Smooth muscle cell of bladder (primary cell): ENCODE measurements around the gene BSCL2. TPM values are rescaled to one million over a fixed set of nuclear protein-coding genes. Genes with fewer than 3 reads are reported as not detected.

Experiments used
- total RNA-seq: library from RNA; depleted of rRNA; stranded (reverse); fragments of >200 nt; gene quantifications from 2 replicates; pipeline ENCODE4 v1.2.3, GENCODE V29; 2014

Gene BSCL2
- total RNA-seq, result 58.3 and 73.6 TPM in 2 replicates

DNA sequence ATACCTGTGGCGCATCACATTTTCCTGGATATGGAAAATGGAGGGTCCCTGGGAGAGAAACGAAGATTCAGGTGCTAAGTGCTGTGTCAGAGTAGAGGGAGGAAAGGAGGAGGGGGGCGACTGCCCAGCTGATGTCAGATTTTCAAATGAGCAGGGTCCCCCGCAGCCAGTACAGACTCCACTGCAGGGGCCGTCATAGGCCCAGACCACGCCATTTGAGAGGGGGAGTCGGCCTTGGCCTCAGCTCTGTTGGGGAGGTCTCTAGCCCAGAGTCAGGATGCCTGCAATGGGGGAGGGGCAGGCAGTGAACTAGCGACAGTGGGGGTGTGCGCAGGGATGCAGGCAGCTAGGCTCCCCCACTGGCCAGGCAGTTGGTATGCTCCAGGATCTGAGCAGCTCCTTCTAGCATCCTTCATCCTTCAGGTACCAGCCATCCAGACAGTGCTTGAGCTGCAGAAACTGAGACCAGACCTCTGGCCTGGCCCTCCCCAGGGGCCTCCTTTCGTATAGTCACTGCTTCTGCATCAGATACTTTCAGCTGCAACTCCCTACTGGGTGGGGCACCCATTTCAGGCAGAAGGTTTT lies at the start of gene BSCL2, which contains the start of gene GNG3:
BSCL2 (minus strand) TSS at position 148 of the 585 bp plus-strand sequence. CDS start 229 bp downstream, outside the sequence.
GNG3 (plus strand) TSS at position 400 of the 585 bp plus-strand sequence. CDS start 620 bp downstream, outside the sequence.

DNA sequence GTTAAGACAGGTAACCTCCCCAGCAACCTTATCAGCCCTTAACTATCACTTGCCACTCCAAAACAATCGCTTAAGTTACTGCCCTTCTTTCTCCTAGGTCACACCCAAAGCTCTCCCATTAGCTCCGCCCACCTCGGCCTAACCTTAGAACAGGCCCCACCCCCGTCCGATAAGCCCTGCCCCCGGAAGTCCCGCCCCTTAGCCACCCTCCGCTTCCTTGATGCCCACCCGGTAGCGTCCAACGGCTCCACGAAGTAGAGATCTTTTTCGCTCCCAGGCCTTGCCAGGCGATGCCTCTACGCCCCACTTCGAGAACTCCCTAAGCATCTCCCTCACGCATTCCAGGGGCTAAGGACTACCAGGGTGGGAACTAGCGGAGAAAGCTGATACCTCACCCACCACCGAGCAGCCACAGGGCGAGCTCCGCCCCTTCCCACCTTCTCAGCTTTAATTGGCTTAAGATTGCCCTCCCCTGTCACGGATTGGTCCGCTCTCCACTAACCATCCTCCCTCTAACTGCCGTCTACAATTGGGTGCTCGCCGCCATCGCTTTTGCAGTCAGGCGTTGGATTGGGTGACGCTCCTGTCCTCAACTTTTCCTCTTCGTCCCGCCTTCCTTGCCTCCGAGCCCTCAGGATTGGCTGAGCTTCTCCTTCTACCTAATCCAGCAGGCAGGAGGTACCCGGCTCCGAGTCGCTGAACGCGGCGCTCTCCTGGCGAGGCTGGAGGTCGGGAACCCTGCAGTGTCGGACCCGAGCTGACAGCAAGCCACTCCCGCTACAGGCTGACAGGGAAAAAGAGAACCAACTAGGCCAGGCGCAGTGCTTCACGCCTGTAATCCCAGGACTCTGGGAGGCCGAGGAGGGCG lies 46.7 kb upstream of the BSCL2 start, which contains the start of gene ZBTB3:
ZBTB3 (minus strand) TSS at position 425 of the 868 bp plus-strand sequence. CDS start 496 bp downstream, outside the sequence.

DNA sequence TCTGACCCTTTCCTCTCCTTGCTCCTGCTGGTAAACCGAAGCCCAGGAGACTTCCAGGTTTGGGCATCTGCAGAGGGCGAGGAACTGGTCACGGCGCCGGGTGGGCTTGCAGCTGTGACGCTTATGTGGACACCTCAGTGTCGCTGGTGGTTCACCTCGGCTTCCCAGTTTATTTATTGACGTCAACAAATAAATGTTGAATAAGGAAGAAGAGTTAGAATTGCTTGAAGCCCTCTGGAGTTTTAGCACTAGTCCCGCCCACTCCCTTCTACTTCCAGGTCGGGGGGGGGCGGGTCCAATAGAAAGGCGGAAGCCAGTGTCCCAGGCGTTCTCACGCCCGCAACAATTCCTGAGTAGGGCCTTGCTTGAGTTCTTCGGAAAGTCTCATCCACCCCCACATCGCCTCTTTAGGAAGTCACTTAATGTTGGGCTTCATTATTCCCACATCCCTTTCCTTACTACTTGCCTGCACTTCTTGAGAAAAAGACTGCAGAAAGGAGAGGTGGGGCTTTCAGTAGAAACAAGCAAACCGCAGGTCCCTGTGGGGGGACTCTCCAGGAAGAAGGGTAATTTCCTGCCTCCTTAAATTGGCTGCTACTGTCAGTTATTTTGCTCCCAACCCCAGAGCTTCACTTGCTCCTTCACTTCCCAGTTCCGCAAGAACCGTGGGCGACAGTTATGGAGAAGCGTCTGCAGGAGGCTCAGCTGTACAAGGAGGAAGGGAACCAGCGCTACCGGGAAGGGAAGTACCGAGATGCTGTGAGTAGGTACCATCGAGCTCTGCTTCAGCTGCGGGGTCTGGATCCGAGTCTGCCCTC lies 21.2 kb upstream of the BSCL2 start, which contains the start of gene TTC9C:
TTC9C (plus strand) TSS at position 316 of the 818 bp plus-strand sequence; CDS start at position 679, 363 bp downstream.

DNA sequence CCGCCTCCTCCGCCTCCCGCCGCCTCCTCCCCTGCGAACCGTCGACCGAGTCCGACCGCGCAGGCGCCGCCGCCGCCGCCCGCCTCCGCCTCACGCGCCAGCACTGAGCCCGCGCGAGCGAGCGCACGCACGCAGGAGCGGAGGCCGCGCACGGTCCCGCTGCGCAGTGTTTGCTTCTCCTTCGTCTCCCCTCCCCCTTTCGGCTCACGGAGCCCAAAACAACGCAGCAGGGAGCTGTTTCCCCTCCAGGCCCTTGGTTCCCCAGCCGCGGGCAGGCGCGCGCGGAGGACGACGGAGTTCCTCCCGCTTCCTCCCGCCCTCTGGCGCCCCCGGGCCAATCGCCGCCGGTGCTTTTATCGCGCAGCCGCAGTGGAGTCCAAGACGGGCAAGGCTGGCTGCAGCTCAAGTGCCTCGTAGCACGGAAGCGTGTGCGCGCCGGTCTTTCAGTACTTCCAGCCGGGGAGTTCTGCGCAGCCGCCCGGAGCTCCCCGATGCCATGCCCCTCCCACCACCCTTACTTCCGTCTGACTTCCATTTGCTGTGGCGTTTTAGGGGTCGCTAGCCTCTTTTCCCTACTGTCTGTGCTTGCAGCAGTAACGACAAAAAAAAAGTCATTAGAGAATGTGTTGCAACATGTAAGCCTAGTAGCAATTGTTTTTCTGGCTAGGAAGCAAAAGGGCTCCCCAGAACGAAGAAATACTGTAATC lies 20.1 kb upstream of the BSCL2 start, which contains the start of gene HNRNPUL2:
HNRNPUL2 (minus strand) TSS at position 293 of the 707 bp plus-strand sequence. CDS start 301 bp downstream, outside the sequence.

DNA sequence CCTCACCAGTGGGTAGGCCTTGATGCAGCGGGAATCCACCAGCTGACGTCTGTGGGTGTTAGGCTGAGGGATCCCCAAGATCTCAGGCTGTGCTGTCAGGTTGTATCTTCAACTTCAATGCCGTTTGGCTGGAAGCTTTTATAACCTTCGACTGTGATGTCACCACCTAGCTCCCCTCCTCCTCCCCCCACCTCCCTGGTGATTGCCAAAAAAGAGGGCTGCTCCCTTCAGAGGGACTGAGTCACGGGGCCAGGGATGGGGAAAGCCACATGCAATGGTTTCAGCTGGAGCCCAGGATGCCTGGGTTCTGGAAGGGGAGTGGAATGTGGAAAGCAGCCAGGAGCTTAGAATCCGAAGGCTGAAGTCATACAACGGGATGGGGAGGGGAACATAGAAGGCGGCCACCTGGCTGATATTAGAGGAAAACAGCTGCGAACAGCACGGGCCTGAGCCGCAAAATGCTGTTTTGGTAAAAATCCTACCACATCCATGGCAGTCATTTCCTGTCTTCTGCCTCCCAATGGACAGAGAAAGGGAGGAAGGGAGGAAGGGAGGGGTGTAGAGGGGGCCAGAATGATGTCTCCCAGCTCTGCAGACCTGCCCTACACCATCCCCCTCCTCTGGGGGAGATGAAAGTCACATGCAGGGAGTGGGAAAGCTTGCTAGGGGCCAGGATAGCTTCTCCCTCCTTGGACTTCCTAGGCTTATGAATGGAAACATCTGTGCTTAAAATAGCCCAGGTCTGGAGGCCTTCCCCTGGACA lies 17.6 kb downstream of the BSCL2 start, which contains the start of gene LRRN4CL:
LRRN4CL (minus strand) TSS at position 110 of the 763 bp plus-strand sequence. CDS start 1,022 bp downstream, outside the sequence.

DNA sequence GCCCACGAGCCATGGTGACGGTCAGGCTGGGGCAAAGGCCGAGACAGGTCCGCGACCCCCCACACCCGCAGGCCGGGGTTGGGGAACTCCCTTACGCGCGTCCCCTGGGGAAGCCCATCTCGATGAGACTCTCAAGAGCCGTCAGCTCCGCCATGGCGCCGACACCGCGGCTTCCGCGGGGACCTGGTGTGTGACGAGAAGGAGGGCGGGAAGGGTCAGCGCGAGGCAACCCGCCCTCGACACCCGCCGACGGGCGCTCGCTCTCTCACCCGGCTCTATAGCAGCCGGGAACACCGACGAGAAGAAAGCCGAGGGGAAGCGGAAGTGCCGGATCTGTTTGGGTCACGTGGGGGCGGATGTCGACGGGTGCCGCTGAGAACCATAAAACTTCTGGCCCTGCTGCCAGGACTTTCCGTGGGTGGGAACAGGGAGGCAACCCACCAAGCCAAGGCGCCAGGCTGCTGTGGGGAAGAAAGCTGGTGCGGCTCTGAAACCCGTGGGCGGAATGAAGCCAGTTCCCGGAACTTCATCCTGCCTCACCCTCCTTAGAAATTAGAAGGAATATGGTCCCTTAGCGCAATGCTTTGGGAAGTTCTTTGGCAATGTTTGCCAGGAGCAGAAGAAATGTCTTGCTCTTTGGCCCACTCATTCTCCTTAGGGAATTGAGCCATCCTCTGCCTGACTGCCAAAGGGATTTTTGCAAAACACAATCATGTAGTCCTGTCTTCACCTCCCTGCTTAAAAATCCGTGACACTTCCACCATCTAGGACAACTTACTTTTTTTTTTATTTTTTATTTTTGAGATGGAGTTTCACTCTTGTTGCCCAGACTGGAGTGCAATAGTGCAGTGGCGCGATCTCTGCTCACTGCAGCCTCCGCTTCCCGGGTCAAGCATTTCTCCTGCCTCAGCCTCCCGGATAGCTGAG lies 28.2 kb downstream of the BSCL2 start, which contains the start of gene UBXN1:
UBXN1 (minus strand) TSS at position 304 of the 927 bp plus-strand sequence; CDS start at position 154, 150 bp downstream.

DNA sequence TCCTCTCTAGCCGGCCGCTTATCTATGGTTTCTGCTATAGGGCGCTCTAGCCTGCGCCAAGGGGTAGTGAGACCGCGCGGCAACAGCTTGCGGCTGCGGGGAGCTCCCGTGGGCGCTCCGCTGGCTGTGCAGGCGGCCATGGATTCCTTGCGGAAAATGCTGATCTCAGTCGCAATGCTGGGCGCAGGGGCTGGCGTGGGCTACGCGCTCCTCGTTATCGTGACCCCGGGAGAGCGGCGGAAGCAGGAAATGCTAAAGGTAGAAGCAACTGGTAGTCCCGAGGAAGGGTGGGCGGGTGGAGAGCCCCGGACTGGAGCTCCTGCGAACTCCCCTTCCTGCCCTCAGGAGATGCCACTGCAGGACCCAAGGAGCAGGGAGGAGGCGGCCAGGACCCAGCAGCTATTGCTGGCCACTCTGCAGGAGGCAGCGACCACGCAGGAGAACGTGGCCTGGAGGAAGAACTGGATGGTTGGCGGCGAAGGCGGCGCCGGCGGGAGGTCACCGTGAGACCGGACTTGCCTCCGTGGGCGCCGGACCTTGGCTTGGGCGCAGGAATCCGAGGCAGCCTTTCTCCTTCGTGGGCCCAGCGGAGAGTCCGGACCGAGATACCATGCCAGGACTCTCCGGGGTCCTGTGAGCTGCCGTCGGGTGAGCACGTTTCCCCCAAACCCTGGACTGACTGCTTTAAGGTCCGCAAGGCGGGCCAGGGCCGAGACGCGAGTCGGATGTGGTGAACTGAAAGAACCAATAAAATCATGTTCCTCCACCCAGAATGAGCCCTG lies 35.4 kb downstream of the BSCL2 start, which contains the start of the genes LBHD1 and UQCC3:
LBHD1 (minus strand) TSS at position 660 of the 782 bp plus-strand sequence. CDS start 2,236 bp downstream, outside the sequence.
UQCC3 (plus strand) TSS at position 66 of the 782 bp plus-strand sequence; CDS start at position 139, 73 bp downstream.

DNA sequence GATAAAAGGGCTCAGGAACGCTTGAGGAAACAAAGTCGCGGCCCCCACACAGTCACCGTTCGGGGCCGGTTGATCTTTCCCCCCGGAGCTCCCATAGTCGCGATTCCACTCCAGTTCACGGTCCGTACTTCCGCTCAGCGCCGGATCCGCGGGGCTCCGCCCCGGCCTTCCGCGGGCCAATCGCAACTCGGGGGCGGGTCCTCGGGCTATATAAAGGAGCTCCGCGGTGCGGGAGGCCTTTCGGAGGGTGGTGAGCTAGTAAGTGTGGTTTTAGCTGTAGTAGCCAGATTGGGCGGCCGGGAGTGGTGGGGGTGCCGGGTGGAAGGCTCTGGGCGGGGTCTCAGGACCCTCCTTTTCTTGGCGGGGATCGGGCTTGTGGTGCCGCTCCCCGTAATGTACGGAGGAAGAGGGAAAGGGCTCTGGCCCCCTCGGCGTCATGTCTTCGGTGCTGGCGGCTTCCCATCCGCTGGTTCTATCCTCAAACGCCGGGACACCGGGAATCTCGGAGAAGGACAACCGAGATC lies 42.1 kb downstream of the BSCL2 start, which contains the start of the genes C11orf98 and CSKMT:
C11orf98 (minus strand) TSS at position 136 of the 524 bp plus-strand sequence; CDS start at position 95, 41 bp downstream.
CSKMT (plus strand) TSS at position 238 of the 524 bp plus-strand sequence. CDS start 568 bp downstream, outside the sequence.

DNA sequence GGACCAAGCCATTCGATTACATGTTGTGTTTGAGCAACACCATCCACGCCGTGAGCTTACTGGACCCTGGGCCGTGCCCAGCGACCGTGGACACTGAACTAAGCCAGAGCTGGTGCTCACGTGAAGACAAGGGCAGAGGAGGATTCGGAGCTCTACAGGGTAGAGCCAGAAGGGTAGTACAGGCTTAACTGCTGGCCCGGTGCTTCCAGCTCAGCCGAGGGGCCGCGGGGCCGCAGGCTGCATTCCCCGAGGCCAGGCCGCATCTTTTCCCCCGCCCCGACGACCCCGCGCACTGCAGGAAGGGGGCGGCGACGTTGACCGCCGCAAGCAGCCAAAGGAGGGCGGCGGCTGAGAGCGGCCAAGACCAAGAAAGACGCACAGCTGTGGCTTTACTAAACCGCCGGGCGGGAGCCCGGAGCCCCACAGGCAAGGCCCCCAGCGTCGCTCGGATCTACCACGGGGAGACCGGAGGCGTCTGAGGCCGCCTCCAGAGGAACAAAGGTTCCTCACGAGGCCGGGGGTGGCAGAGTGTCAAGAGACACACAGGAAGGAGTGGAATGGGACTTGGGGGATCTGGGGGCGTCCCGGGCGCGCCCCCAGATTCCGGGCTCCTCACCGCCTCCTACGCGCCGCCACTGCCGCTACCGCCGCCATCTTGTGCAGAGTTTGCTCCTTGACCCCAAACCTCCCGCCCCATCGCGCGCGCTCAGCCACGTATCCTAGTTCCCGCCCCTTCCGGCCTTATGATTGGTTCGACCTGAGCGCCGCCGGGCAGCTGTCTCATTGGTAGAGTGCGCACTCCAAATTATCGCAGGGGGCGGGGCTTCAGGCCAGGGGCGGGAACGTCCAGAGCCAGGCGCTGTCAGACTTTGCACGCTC lies 61.0 kb downstream of the BSCL2 start, which contains the start of gene GANAB:
GANAB (minus strand) TSS at position 668 of the 879 bp plus-strand sequence; CDS start at position 654, 14 bp downstream.

Other genes starting within 250 kb of the BSCL2 start
- gene AHNAK, start 160.6 kb downstream of the BSCL2 start, total RNA-seq, result 388 and 488 TPM in 2 replicates
- gene EEF1G, start 133.5 kb downstream of the BSCL2 start, total RNA-seq, result 1,708 and 1,734 TPM in 2 replicates
- gene TUT1, start 115.9 kb downstream of the BSCL2 start, total RNA-seq, result 4.8 and 6.7 TPM in 2 replicates
- gene MTA2, start 105.6 kb downstream of the BSCL2 start, total RNA-seq, result 110 and 118 TPM in 2 replicates
- 12.8 and 14.3 TPM in 2 replicates for gene EML3, start 94.6 kb downstream of the BSCL2 start, total RNA-seq
- gene ROM1, start 94.2 kb downstream of the BSCL2 start, total RNA-seq, result 5.5 and 7.8 TPM in 2 replicates
- 22.3 and 35.2 TPM in 2 replicates for gene B3GAT3, start 85.4 kb downstream of the BSCL2 start, total RNA-seq
- gene GANAB, start 60.8 kb downstream of the BSCL2 start, total RNA-seq, result 249 and 288 TPM in 2 replicates
- gene INTS5, start 54.1 kb downstream of the BSCL2 start, total RNA-seq, result 15.1 and 22.9 TPM in 2 replicates
- 39.7 and 43.3 TPM in 2 replicates for gene C11orf98, start 42.2 kb downstream of the BSCL2 start, total RNA-seq
- 7.4 and 7.5 TPM in 2 replicates for gene CSKMT, start 42.1 kb downstream of the BSCL2 start, total RNA-seq
- 11.7 and 12.1 TPM in 2 replicates for gene UQCC3, start 35.8 kb downstream of the BSCL2 start, total RNA-seq
- 2.4 and 3.0 TPM in 2 replicates for gene LBHD1, start 35.2 kb downstream of the BSCL2 start, total RNA-seq
- 193 and 199 TPM in 2 replicates for gene UBXN1, start 28.4 kb downstream of the BSCL2 start, total RNA-seq
- 10.6 and 11.7 TPM in 2 replicates for gene LRRN4CL, start 17.9 kb downstream of the BSCL2 start, total RNA-seq
- not detected in 2 replicates for gene GNG3, start 252 bp upstream of the BSCL2 start, total RNA-seq
- gene HNRNPUL2, start 20.0 kb upstream of the BSCL2 start, total RNA-seq, result 7.3 and 9.7 TPM in 2 replicates
- 34.0 and 37.4 TPM in 2 replicates for gene TTC9C, start 21.1 kb upstream of the BSCL2 start, total RNA-seq
- 9.7 and 12.7 TPM in 2 replicates for gene ZBTB3, start 46.7 kb upstream of the BSCL2 start, total RNA-seq
- 62.2 and 77.1 TPM in 2 replicates for gene POLR2G, start 54.2 kb upstream of the BSCL2 start, total RNA-seq
- gene TAF6L, start 64.0 kb upstream of the BSCL2 start, total RNA-seq, result 12.1 and 19.1 TPM in 2 replicates
- 35.7 and 38.4 TPM in 2 replicates for gene TMEM179B, start 80.0 kb upstream of the BSCL2 start, total RNA-seq
- 12.8 and 16.0 TPM in 2 replicates for gene TMEM223, start 84.6 kb upstream of the BSCL2 start, total RNA-seq
- 9.7 and 21.1 TPM in 2 replicates for gene NXF1, start 98.0 kb upstream of the BSCL2 start, total RNA-seq
- gene STX5, start 124.6 kb upstream of the BSCL2 start, total RNA-seq, result 46.2 and 49.9 TPM in 2 replicates
- gene TEX54, start 125.4 kb upstream of the BSCL2 start, total RNA-seq, result not detected in 2 replicates
- 51.0 and 77.9 TPM in 2 replicates for gene WDR74, start 132.2 kb upstream of the BSCL2 start, total RNA-seq
- gene SLC3A2, start 173.5 kb upstream of the BSCL2 start, total RNA-seq, result 210 and 296 TPM in 2 replicates
- not detected in 2 replicates for gene CHRM1, start 213.9 kb upstream of the BSCL2 start, total RNA-seq